CD4-positive, alpha-beta T cell treated with Interleukin-4 for 4 hours (primary cell): ENCODE measurements around the gene POLR1F.
"Not testable (repeated sequence)": the region's sequence is repeated elsewhere in the genome, so short reads cannot be mapped to it uniquely, and the experiment has no call there.

ENCODE experiments used
- DNase-seq: peaks from one replicate; pipeline ENCODE4 v3.0.0-alpha.2; 2020

POLR1F gene, protein sequence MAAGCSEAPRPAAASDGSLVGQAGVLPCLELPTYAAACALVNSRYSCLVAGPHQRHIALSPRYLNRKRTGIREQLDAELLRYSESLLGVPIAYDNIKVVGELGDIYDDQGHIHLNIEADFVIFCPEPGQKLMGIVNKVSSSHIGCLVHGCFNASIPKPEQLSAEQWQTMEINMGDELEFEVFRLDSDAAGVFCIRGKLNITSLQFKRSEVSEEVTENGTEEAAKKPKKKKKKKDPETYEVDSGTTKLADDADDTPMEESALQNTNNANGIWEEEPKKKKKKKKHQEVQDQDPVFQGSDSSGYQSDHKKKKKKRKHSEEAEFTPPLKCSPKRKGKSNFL

DNA sequence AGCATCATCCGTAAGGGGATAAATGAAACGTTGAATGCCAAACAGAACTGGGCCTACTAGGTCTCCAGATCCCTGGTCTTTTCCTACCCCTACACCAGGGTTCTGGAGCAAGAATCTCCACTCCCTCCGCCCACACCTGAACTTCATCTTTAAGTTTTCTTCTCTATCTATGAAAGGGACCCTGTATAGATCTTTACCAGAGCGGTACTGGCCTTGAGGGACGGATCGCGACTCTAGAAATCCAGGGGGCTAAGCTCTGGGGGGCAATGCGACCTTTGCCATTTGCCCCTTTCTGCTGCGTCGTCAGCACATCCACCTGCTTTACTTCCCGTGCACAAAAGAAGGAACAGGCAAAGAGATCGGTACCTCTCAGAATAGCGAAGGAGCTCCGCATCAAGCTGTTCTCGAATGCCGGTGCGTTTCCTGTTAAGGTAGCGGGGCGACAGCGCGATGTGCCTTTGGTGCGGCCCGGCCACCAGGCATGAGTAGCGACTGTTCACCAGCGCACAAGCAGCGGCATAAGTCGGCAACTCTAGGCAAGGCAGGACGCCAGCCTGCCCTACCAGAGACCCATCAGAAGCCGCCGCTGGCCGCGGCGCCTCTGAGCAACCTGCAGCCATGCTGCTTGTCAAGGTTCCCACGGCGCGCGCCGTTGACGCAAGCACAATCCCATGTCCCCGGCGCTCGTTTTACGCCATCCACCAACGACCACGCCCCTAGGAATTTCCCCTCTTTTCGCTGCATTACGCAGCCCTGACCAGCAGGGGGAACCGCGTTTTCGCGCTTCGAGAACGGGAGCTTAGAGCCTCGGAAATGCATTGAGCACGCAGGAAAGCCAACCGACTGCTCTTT lies at the start of gene POLR1F:
POLR1F (minus strand) TSS at position 641 of the 852 bp plus-strand sequence; CDS start at position 620, 21 bp downstream.
- DNase-seq, result peak; percentile 95

DNA sequence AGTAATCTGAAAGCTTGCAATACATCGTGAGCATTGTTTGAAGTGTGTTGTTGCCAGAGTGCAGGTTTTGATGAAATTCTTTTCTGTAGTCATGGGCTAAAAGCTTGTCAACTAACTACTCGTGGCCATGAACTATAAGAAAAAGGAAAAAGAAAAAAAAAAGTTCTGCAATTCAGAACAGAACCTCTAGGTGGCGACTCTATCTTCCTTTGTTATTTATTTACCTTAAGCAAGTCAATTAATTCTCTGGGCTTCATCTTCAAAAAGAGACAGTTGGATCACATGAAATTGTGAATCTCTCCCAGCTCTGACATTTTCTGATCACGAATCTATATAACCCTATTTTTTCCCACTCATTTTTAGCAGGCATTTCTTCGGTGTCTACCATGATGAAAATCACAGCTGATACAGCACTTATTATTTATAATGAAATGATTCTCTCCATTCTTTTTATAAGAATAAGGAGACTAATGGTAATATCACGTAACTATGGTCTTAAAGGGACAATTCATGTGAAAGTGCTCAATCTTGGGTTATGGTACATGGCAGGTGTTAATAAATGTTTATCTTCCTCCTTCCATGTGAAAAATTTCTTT lies 45.8 kb upstream of the POLR1F start:
- peak; percentile 14 for DNase-seq

DNA sequence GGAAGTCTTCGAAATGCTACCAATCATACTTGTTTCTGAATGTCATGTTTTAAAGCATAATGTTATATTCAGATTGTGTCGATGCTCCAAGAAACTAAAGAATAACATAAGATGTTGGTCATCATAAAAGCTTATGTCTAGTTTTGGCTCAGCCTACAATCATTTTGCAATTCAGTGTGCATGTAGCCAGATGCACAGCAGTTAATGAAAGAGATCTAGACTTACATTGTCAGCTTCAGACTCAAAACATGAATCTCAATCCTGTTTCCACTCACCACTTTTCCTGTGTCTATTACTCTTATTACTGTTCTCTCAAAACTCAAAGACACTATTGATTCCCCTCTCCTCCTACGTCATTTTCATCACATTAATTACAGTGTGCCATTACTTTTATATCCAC lies 43.2 kb upstream of the POLR1F start:
- DNase-seq, result no peak

DNA sequence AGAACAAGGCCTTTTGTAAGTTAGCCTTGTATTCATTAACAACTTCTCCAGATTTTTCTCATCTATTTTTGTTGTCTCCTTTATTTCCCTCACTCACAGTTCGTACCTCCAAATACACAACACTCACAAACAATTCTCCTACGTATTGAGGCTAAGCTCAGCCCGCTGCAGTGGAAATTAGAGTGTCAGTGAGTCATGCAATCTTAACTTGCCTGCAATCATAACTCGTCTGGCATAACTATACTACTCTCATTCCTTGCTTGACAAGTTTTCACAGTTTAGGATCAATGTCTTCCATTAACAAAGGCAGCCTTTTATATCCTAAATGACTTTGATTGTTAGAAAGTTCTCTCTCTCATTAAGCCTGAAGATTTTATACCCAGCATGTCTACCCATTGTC lies 40.8 kb upstream of the POLR1F start:
- DNase-seq, result no peak

DNA sequence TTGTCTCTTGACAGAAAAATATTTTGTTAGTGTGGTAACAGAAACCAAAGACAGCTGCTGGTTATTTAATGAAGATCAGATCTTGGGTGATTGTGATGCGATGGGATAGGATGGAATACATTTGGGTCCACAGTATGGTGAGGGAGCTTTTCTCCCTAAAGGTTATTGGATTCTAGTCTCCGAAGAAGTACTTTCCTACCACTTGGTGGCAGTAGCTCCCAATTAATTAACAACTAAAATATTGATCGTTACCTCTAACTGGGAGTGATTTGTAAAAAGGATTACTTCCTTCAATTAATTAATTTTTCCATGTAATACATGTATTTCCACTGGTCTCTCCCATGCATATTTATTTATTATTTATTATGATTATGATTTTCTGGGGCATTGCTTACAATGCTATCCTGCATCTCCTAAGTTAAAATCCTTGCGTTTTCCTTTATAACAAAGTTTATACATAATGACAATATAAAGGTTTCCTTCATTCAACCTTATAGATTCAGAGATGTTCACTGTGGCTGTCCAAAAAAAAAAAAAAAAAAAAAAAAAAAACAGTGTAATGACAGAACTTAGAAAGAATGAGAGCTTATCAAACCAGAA lies 39.0 kb upstream of the POLR1F start:
- DNase-seq, result no peak

DNA sequence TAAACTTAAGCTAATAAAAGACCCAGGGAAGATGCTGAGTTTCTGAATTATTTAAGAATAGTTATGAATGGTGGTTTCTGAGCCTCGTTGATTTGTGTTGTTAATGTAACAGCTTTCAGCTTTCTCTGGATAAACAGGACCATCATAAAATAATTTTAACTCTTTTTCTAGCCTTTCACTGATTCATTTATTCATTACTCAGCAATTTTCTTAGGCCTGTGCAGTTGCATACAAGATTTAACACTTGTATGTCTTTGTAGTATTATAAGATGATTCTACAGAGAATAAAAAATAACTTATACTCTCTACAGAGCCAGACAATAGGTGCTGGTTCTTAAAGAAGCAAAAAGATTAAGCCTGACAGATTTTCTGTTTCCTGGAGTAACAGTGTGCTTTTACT lies 35.2 kb upstream of the POLR1F start:
- no peak for DNase-seq

DNA sequence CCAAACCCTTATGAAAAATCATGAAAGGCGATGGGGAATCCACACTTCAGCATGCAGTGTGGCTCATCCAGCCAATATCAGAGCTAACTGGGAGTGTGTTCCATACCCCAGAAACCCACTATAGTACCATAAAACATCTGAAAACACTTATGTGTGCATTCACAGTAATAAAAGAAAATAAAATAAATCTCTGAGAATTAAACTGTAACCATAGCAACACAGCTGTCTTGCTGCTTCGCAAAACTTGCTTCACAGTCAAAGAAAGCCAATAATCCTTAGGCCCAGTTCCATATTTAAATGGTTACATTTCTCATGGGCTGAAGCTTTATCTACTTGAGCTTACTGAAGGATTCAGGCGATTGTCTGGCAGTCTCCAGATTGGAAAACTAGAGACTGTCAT lies 19.9 kb upstream of the POLR1F start:
- no peak for DNase-seq

DNA sequence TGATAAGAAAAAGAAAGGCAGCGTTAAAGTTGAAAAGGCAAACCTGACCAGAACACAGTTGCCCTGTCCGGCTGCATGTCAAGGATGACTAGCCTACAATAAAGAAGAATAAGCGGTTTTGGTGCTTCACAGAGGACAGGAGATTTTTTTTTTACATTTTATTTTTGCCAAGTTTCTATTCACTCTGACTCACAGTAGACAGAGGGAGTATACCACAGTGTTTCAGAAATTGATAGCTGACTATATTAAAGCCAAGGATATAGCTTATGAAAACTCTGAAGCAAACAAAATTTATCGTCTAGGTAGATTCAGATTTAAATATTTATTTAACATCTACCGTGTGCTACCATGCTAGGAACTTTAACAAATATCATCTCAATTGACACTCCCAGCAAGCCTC lies 16.9 kb upstream of the POLR1F start:
- no peak for DNase-seq

DNA sequence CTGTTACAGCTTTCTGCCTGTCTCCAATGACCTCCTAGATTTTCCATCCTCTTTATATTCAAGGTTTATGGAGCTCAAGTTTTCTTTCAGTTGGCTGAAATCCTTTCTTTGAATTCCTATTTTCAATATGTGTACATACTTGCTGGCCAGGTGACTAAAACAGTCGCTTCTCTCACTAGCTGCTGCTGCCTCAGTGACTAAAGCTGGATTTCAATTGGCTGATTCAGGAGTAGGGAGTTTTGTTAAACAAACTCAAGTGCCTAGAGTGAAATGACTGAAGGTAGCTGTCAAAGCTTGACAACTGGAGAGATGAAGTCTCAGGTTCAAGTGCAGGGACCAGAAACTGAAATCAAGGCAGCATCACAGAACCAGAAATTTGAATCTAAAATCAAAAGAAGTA lies 6.7 kb upstream of the POLR1F start:
- DNase-seq, result no peak

DNA sequence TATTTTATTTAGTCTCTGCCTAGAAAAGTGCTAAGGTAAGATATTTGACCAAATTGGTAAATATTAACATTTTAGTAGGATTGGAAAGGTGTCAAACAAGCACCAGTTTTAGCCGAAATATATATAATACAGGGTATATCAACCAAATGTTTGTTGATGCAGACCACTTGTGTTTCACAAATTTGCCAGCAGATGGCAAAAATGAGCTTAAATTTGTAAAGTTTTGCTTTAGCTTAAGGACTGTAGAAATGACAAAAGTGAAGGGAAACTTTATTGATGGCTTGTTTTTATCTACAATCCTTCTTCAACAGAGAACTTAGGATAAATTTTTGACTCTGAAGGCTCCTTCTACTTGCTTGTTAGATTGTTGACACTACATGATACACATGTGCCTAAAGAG lies 4.8 kb upstream of the POLR1F start:
- peak; percentile 65 for DNase-seq

DNA sequence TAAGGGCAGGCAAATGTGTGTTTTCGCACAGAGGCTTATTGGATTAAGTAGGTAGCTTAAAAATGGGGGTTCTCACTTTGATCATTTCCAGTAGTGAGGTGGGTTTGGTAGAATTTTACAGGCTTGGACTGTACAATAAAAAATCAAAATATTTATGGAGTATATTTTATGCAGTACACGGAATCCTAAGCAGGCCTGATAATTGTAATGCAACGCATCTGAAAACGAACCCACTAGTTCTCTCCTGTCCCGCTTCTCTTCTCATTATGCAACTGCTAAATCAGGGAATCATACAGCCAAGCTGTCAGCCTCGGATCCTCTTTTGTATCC lies 377 bp upstream of the POLR1F start:
- DNase-seq, result no peak

DNA sequence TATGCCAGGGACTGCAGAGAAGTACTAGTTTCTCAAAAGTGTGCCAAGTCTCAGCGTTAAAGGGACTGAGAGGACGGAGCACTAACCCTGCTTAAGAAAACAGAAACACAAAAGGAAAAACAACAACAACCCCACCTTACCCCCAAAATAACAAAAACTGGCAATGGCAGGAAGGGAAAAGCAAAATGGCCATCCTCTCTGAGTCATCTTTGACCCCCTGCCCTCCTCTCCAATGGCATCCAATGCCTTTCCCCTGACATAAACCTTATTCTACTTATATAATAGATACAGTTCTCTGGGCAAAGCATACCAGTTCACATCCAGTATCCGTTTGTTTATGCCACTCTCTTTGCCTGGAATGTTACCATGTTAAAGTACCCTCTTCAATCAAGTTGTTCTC lies 1.6 kb downstream of the POLR1F start:
- DNase-seq, result no peak

DNA sequence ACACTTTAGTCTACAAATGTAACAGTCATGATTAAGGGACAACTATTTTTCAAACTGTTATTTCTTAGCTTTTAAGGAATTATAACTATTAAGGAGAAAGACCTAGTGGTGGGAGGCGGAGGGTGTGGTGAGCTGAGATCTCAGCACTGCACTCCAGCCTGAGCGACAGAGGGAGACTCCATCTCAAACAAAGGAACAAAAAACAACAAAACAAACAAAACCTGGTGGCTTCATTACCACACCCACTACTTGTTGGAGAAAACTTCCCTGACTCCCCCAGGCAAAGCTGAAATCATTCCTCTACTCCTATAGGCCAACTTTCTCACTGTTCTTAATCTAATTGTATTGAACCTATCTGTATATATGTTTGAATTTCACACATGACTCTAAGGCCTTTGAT lies 3.2 kb downstream of the POLR1F start:
- DNase-seq, result no peak

DNA sequence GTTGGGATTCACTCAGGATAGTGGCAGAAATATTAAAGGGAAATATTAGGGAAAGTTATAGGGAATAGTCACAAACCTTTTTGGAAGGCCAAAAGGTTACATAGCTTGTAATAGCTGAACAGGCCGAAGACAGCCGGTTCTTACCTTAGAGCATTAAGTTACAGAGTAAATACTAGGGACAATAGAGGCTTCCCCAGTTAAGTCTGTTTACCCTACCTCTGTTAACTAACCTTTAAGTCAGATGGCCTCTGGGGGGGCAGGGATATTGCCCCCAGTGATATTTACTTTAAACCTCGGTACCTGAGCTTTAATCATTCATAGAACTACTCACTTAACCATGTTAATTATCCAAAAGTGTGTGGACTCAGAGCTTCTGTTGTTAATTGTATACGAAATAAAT lies 7.4 kb downstream of the POLR1F start:
- DNase-seq, result no peak

DNA sequence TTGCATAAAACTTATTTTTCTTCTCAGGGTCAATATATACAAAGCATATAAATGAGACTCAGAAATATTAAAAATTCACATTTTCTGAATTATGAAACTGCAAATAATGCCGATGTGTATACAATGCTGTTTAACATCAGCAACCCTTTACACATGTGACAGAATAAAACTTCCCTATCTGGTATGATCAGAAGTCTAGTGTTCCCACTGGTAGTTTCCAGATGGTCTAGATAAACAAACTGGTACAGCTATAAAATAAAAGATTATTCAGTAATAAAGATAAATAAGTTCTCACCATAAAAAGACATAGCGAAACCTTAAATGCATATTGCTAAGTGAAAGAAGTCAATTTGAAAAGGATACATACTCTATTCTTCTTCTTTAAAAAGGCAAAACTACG lies 7.9 kb downstream of the POLR1F start:
- DNase-seq, result no peak

DNA sequence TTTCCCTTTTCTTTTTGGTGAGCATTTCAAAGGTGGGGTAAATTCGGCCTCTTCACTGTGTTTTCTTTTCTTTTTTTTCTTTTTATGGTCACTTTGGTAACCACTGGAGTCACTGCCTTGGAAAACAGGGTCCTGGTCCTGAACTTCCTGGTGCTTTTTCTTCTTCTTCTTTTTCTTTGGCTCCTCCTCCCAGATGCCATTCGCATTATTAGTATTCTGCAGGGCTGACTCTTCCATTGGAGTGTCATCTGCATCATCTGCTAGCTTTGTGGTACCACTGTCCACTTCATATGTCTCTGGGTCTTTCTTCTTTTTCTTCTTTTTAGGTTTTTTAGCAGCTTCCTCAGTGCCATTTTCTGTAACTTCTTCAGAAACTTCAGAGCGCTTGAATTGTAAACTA lies 10.5 kb downstream of the POLR1F start:
- DNase-seq, result no peak

DNA sequence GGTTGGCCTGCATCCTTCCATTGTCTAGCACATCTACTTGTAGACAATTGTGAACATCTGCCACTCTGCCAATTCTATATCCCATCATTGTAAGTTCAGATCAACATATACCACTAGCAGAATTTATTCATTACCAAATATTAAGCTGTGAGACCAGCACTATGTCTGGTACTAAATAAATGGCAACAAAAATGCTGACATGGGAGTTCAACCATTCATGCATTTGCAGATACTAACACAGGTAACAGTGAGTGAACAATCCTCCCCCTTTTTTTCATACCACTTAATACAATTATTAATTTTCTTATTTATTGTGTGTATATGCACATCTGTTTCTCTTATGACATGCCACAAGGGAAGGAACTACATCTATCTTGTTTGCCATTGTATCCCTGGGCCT lies 11.9 kb downstream of the POLR1F start:
- DNase-seq, result no peak

DNA sequence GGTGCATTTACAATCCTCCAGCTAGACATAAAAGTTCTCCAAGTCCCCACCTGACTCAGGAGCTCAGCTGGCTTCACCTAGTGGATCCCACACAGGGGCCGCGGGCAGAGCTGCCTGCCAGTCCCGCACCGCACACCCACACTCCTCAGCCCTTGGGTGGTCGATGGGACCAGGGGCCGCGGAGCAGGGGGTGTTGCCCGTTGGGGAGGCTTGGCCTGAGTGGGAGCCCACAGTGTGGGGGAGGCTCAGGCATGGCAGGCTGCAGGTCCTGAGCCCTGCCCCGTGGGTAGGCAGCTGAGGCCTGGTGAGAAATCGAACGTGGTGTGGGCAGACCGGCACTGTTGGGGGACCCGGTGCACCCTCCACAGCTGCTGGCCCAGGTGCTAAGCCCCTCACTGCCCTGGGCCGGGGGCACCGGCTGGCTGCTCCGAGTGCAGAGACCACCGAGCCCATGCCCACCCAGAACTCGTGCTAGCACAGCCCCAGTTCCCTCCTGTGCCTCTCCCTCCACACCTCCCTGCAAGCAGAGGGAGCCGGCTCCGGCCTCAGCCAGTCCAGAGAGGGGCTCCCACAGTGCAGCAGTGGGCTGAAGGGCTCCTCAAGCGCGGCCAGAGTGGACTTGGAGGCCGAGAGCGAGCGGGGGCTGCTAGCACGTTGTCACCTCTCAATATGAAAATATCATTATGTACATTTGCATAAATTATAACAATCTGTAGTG lies 16.6 kb downstream of the POLR1F start:
- DNase-seq, result no peak

DNA sequence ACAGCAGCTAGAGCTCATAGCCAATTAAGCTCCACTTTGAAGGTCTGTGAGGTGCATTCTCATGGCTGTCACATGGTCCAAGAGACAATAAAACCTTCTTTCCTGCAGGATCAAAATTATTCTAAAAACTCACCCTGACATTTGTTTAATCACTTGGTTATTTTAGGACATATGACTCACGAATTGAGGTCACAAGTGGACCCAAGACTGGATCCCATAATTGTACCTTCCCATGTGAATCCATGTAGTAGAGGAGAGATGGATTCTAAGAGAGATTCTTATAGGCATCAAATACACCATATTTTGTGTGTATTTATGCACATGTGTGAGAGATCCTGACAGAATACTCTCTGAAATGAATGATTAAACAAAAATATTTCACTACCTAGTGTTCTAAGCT lies 18.1 kb downstream of the POLR1F start:
- DNase-seq, result no peak

DNA sequence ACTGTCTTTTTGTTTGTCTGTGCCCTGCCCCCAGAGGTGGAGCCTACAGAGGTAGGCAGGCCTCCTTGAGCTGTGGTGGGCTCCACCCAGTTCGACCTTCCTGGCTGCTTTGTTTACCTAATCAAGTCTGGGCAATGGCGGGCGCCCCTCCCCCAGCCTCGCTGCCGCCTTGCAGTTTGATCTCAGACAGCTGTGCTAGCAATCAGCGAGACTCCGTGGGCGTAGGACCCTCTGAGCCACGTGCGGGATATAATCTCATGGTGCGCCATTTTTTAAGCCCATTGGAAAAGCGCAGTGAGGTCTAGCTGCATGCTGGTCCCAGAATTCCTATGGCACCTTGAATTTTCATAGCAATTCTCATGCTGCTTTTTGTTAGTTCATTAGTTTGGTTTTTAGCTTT lies 19.7 kb downstream of the POLR1F start:
- DNase-seq, result not testable (repeated sequence)

DNA sequence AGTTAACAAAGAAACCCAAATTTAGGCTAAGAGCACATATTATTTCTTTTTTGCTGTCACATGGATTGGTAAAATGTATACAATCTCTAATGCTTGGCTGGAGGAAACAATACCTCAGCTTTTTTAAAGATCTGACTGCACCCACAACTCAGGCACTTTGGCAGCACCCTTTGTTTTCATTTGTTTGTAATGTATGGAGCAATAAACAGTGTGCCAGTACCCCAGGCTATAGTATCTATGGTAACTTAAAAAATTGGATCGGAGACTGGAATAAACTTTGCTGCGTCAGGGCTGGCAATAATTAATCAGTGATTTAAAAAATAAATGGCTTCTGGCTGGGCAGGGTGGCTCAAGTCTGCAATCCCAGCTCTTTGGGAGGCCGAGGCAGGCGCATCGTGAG lies 27.2 kb downstream of the POLR1F start:
- DNase-seq, result no peak

DNA sequence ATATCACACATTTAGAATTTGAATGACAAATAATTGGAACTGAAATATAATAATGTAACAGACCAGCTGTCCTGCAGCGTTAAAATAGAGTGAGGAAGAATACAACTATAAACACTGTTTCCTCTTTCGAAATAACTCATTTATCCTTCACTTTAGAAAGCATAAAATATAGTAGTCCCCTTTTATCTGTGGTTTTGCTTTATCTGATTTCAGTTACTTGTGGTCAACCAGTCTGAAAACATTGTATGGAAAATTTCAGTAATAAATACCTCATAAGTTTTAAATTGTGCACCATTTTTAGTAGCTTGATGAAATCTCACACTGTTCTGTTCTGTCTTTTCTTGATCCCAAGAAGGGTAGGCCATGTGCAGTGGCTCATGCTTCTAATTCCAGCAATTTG lies 31.7 kb downstream of the POLR1F start:
- no peak for DNase-seq

DNA sequence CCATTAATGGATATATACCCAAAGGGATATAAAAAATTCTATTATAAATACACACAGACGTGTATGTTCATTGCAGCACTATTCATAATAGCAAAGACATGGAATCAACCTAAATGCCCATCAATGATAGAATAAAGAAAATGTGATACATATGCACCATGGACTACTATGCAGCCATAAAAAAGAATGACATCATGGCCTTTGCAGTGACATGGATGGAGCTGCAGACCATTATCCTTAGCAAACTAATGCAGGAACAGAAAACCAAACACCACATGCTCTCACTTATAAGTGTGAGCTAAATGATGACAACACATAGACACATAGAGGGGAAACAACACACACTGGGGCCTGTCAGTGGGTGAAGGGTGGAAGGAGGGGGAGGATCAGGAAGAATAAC lies 33.0 kb downstream of the POLR1F start:
- DNase-seq, result no peak
